DND-41 (cell line): ENCODE results near the gene ANKRD28.

ENCODE experiments used
- ATAC-seq: fragments of 200-7000 bp; cut with Tn5 transposase; 3 replicates; pipeline ENCODE4 v1.9.1; 2021; ENCODE audit warnings: low read depth; ENCODE audit not compliant: insufficient read depth
- DNase-seq: peaks from one replicate; pipeline ENCODE4 v3.0.0-alpha.2; 2020
- H2AFZ ChIP-seq: 2 replicates; pipeline ENCODE4 v1.6.0; 2012; ENCODE audit warnings: low read depth, low read length
- H3K27ac ChIP-seq: 2 replicates; pipeline ENCODE4 v1.5.1; 2012; ENCODE audit warnings: low read length, inconsistent platforms
- H3K27me3 ChIP-seq: fragments of 200-600 bp; sonication (generic); 2 replicates; pipeline ENCODE4 v1.6.0; 2012; ENCODE audit warnings: low read length, mild to moderate bottlenecking, inconsistent platforms; ENCODE audit not compliant: insufficient read depth, poor library complexity
- H3K36me3 ChIP-seq: 2 replicates; pipeline ENCODE4 v1.5.1; 2012; ENCODE audit warnings: low read length, inconsistent platforms; ENCODE audit not compliant: insufficient read depth
- H3K4me1 ChIP-seq: 2 replicates; pipeline ENCODE4 v1.5.1; 2012; ENCODE audit warnings: mild to moderate bottlenecking, low read length; ENCODE audit not compliant: insufficient read depth
- H3K4me2 ChIP-seq: 2 replicates; pipeline ENCODE4 v1.6.0; 2012; ENCODE audit warnings: mild to moderate bottlenecking, moderate library complexity, low read length, inconsistent platforms; ENCODE audit not compliant: insufficient read depth
- H3K4me3 ChIP-seq, 2 experiments: fragments of 200-600 bp in 1 of 2; shearing (Covaris generic) in 1 of 2; 2 replicates each; pipeline ENCODE4 v1.5.1; 2012 to 2016; ENCODE audit warnings: inconsistent platforms in 2 of 2, low read length in 2 of 2, mild to moderate bottlenecking in 2 of 2, low read depth in 1 of 2, moderate library complexity in 1 of 2
- H3K79me2 ChIP-seq: 2 replicates; pipeline ENCODE4 v1.6.0; 2012; ENCODE audit warnings: low read length, inconsistent platforms; ENCODE audit not compliant: insufficient read depth
- H3K9ac ChIP-seq: 2 replicates; pipeline ENCODE4 v1.6.0; 2012; ENCODE audit warnings: low read depth, mild to moderate bottlenecking, inconsistent platforms, low read length, moderate library complexity
- H3K9me3 ChIP-seq: 2 replicates; pipeline ENCODE4 v1.5.1; 2012; ENCODE audit warnings: low read length, moderate library complexity, mild to moderate bottlenecking, inconsistent platforms; ENCODE audit not compliant: insufficient read depth, severe bottlenecking
- H4K20me1 ChIP-seq: 2 replicates; pipeline ENCODE4 v1.6.0; 2012; ENCODE audit warnings: low read length; ENCODE audit not compliant: insufficient read depth
- CTCF ChIP-seq: IDR thresholded peaks from 2 replicates; pipeline ENCODE4 v1.5.1; 2012; ENCODE audit warnings: borderline replicate concordance, low read length, moderate library complexity, mild to moderate bottlenecking; ENCODE audit not compliant: poor library complexity, severe bottlenecking; ENCODE audit errors: extremely low read depth
- EZH2 ChIP-seq: IDR thresholded peaks from 3 replicates; pipeline ENCODE4 v1.6.1; 2012; ENCODE audit warnings: borderline replicate concordance, low read depth, mild to moderate bottlenecking, moderate library complexity, low read length, inconsistent platforms; ENCODE audit not compliant: severe bottlenecking

The ANKRD28 gene

GRCh38 chr3:15714448-15714847 is 83.3 kb downstream of the ANKRD28 start:
- H3K27ac ChIP-seq = no peak overlapping the region
- no peak overlapping the region for H3K4me3 ChIP-seq
- TF ChIP-seq CTCF (no peak), EZH2 (no peak)
- DNase-seq (no peak), ATAC-seq (no peak)
- no peak overlapping the region for H3K9ac ChIP-seq
- H4K20me1 ChIP-seq = no peaks in the 10 kb centered on the region; the same call in 1 of the 2 replicates
- peaks cover 46% of the 10 kb centered on the region for H3K79me2 ChIP-seq
- H3K27me3 ChIP-seq = no peaks in the 10 kb centered on the region
- no peak overlapping the region for H2AFZ ChIP-seq
- H3K4me2 ChIP-seq = no peak overlapping the region
- H3K9me3 ChIP-seq = no peaks in the 10 kb centered on the region
- peaks cover 95% of the 10 kb centered on the region for H3K36me3 ChIP-seq
- H3K4me1 ChIP-seq = no peaks in the 10 kb centered on the region

DNA sequence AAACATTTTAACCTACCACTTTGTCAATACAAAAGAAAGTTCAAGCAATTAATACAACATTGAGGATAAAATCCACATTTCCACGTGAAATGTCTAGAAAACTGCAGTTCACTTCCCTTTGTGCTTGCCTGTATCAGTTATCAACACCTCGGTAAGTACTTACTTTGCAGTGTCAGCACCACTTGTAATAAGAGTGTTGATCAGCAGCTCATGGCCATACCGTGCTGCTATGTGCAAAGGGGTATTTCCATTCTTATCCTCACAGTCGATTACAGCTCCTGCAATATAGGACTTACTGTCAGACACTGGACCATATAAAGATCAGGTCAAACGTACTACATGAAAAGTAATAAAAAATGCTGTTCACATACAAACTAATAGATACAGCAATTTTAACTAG is 84.4 kb downstream of the ANKRD28 start:
- no peak overlapping the region for H2AFZ ChIP-seq
- H3K4me1 ChIP-seq = no peaks in the 10 kb centered on the region
- no peak overlapping the region for H3K27ac ChIP-seq
- H3K4me2 ChIP-seq = no peak overlapping the region
- no peak overlapping the region for H3K4me3 ChIP-seq
- no peak for ATAC-seq
- H3K9me3 ChIP-seq = no peaks in the 10 kb centered on the region
- peaks cover 97% of the 10 kb centered on the region for H3K36me3 ChIP-seq
- H3K9ac ChIP-seq = no peak overlapping the region
- TF ChIP-seq CTCF (no peak), EZH2 (no peak)
- no peak for DNase-seq
- H4K20me1 ChIP-seq = no peaks in the 10 kb centered on the region; the same call in 1 of the 2 replicates
- no peaks in the 10 kb centered on the region for H3K27me3 ChIP-seq
- H3K79me2 ChIP-seq = peaks cover 38% of the 10 kb centered on the region

- Histone ChIP-seq H3K4me1 (no peaks in the 10 kb centered on the region), H3K4me3 (no peak overlapping the region), H3K36me3 (peaks cover 94% of the 10 kb centered on the region), H3K9me3 (no peaks in the 10 kb centered on the region), H3K4me2 (no peak overlapping the region), H2AFZ (no peak overlapping the region), H3K9ac (no peak overlapping the region), H3K27ac (no peak overlapping the region), H3K27me3 (no peaks in the 10 kb centered on the region), H4K20me1 (no peaks in the 10 kb centered on the region; the same call in 1 of the 2 replicates), H3K79me2 (peaks cover 23% of the 10 kb centered on the region)
- ATAC-seq = no peak
- TF ChIP-seq EZH2 (no peak), CTCF (no peak)
- no peak for DNase-seq
Measured at GRCh38 chr3:15711281-15711680, 86.5 kb downstream of the ANKRD28 start.
